GM10266 (cell line): ENCODE results near the gene TANC1.

Experiments
- DNase-seq: peaks from one replicate; pipeline ENCODE4 v3.0.0; 2012; ENCODE audit errors: extremely low spot score
- TF ChIP-seq, protein P1 (sequence below): IDR thresholded peaks from 2 replicates; pipeline ENCODE4 v1.5.1; 2012; ENCODE audit warnings: mild to moderate bottlenecking, low read depth; ENCODE audit not compliant: control insufficient read depth, insufficient read depth; ENCODE audit errors: missing control alignments

TANC1 gene

DNA sequence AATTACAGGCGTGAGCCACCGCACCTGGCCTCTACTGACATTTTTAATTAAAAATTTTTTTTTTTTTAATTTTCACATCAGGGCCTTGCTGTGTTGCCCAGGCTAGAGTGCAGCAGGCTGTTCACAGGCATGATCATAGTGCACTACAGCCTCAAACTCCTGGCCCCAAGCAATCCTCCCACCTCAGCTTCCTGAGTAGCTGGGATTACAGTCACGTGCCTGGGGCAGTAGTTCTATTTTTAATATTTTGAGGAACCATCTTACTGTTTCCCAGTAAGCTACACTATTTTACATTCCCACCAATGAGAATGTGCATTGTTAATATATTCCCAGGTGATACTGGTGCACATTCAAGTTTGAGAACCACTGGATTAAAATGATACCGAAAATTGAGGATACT is 225.4 kb downstream of the TANC1 start:
- DNase-seq, result no peak
- TF ChIP-seq, protein P1, sequence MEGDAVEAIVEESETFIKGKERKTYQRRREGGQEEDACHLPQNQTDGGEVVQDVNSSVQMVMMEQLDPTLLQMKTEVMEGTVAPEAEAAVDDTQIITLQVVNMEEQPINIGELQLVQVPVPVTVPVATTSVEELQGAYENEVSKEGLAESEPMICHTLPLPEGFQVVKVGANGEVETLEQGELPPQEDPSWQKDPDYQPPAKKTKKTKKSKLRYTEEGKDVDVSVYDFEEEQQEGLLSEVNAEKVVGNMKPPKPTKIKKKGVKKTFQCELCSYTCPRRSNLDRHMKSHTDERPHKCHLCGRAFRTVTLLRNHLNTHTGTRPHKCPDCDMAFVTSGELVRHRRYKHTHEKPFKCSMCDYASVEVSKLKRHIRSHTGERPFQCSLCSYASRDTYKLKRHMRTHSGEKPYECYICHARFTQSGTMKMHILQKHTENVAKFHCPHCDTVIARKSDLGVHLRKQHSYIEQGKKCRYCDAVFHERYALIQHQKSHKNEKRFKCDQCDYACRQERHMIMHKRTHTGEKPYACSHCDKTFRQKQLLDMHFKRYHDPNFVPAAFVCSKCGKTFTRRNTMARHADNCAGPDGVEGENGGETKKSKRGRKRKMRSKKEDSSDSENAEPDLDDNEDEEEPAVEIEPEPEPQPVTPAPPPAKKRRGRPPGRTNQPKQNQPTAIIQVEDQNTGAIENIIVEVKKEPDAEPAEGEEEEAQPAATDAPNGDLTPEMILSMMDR, result no peak

GRCh38 chr2:159194241-159194640 is 225.8 kb downstream of the TANC1 start:
- TF ChIP-seq, protein P1, result no peak
- no peak for DNase-seq

DNA sequence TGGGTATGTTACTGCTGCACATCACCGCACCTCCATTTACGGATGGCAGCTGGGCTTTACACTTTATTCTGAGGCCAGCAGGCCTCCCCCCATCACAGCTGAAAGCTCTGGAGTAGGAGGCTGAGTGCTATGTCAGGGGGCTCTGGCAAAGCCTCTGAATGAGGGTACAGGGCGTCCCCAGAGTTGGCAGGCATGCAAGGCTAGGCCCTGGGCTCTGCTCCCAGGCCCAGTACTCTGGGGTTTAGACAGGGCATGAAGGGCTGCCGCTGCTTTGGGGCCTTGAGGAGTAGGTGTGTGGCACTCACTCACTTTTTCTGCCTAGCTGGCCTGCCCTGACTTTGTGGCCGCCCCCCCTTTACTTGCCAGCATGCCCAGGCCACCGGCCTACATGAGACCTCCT is 227.3 kb downstream of the TANC1 start:
- no peak for DNase-seq
- TF ChIP-seq, protein P1, result no peak

DNA sequence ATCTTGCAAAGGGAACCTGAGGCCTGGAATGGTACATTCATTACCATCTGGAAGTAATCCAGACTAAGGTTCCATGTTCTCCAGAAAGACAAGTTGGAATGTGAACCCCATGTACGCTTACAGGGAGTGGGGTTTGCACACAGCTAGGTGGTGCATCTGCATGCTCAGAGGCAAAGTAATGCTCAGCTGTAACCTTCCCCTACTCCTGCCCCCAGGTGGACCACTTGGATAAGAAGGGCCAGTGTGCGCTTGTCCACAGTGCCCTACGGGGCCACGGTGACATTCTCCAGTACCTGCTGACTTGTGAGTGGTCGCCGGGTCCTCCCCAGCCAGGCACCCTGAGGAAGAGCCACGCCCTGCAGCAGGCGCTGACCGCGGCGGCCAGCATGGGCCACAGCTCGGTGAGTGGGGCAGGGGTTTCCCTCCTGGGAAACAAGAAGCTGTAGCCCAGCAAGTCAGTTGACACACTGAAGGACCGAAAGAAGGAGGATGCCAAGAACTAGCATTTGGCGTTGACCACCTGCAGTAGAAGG is 228.0 kb downstream of the TANC1 start:
- no peak for DNase-seq
- TF ChIP-seq, protein P1, result no peak

DNA sequence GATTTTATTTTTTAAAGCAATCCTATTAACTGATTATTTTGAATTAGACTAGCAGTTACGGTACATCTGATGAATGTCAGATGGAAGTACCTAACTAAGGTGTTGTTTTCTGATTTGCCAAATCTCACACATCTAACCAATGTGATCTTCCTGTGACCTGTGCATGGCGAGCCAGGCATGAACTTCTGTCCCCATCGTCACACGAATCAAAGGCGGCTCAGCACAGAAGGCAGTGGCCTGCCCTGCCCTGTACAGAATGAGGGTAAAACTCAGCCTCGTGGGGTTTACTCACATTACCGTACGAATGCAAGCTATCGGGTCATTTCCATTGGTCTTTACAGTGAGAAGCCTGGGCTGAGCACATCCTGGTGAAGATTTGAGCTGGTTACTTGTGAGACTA is 230.8 kb downstream of the TANC1 start:
- no peak for DNase-seq
- TF ChIP-seq, protein P1, result no peak

DNA sequence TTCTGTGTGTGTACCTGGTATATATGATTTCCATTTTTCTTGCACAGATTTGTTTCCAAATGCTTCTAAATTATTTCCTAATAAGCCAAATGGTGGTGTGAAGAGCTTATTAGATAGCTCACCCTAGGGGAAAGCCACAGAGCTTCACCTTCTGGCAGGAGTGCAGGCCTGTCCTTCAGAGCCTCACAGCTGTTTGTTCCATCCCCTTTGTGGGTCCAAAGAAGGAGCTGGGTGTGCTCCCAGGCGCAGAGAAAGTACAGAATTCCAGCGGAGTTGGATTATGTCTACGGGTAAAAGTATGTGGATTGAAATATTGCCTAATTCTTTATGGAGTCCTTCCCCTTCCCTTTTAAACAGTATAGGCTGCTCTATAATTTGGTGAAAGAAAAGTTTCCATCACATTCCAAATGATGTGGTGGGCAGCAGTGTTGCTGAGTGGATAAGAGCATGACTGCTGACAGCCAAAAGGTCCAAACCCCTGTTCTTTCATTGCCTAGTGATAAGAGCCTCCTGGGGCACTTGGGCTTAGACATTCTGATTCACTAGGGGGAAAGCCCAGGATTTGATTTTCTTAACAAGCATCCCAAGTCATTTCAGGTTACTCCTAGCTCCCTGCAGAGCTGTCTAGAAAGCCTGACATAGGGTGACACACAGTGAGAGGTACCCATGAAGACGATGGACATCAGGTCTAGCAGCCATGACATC is 231.5 kb downstream of the TANC1 start:
- no peak for DNase-seq
- TF ChIP-seq, protein P1, result no peak

- no peak for DNase-seq
- TF ChIP-seq, protein P1, result no peak
Observed at GRCh38 chr2:159200498-159200897, 232.1 kb downstream of the TANC1 start.
